ENCODE data around the gene SLC5A2. TPM values are rescaled to one million over a fixed set of nuclear protein-coding genes. Genes with fewer than 3 reads are reported as not detected.
A peak's percentile ranks its signal among the peaks of the same experiment; 100 is the strongest.

SLC5A2 gene
- total and polyA plus RNA-seq, 2 of the 13 experiments (the other 11 are each of a cell fraction or from before 2014, with no cell fraction given), result 0.24 to 0.97 TPM

DNA sequence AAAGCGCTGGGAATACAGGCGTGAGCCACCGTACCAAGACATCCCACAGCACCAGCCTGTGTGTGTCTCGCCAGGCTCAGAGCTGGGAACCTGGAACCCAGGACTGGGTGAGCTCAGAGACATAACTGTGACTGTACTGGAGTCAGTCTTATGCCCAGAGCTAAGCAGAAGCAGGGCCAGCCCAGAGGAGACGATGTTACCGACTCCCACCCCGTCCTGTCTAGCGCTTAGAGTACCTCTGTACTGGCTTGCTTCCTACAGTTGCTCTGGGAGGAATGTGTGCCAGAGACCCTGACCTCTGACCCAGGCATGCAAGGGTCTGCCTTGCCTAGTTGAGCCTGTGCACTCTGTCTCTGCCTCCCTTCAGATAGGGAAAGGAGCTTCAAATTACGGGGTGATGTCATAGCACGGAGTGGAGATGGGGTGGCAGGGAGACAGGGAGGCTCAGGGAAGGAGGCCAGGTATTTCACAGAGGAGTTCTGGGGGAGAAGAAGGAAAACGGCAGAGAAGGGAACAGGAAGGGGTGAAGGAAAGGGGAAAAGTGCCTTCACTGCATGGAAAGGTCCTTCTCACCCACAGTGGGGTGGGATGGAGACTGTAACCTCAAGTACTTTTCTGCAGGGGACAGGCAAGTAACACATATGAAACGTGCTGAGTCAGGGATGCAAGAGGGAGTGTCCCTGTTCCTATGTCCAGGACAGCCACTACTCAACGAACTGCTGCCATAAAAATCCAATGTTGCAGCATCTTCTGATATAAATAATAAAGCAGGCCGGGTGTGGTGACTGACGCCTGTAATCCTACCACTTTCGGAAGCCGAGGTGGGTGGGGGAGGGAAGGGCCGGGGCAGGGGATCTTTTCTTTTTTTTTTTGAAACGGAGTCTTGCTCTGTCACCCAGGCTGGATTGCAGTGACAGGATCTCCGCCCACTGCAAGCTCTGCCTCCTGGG, 29.4 kb upstream of the SLC5A2 start:
- Histone ChIP-seq H3K4me3 (replicated peaks in 1 of 3; ENCODE audit: insufficient read depth in 1 of 3, low read depth in 2 of 3, low read length in 3 of 3) (peak overlapping the region in 1 of 3 experiments; percentile 45; a peak in 2 of 6 replicates), H3K4me2 (ENCODE audit: low read depth, low read length) (peak overlapping the region; percentile 80), H3K4me1 (ENCODE audit: insufficient read depth, low read length) (peaks cover 63% of the 10 kb centered on the region), H3K9me3 (ENCODE audit: low read length) (no peaks in the 10 kb centered on the region), H3K27ac (ENCODE audit: extremely low read length, insufficient read depth, low read length) (peak overlapping the region; percentile 50), H3K36me3 (replicated peaks in 1 of 2; ENCODE audit: control insufficient read depth in 1 of 2, insufficient read depth in 2 of 2, low read length in 2 of 2) (peaks cover 0 to 2% of the 10 kb centered on the region in 2 experiments; a peak in 1 of 5 replicates), H3K9ac (ENCODE audit: insufficient read depth, low read depth, low read length) (peak overlapping the region; percentile 9; the same call in 1 of the 2 replicates), H3K27me3 (ENCODE audit: control insufficient read depth in 1 of 2, insufficient read depth in 2 of 2, low read length in 2 of 2) (no peaks in the 10 kb centered on the region; a peak in 1 of 5 replicates), H2AFZ (ENCODE audit: low read length) (no peak overlapping the region), H3K79me2 (ENCODE audit: insufficient read depth, low read length) (peaks cover 25% of the 10 kb centered on the region), H4K20me1 (ENCODE audit: insufficient read depth, low read length) (peaks cover 34% of the 10 kb centered on the region)
- ChIA-PET POLR2A (interaction anchor here (0.5 to 1.8 kb wide), 15 partner anchors 14 to 457 kb away, joined by 3 to 7 read pairs (median 4); partner anchors contain the start of genes FUS, KAT8, RUSF1 and TGFB1I1), CTCF (ENCODE audit: low intra/inter-chr PET ratio, low total read pairs) (no interaction called here)
- WGBS (ENCODE audit: low lambda C conversion rate), result 21% methylated on average over 19 of the region's 20 CpGs
- ATAC-seq (peak; percentile 52), FAIRE-seq (peak; percentile 67), DNase-seq (ENCODE audit: low spot score) (peak; percentile 75)
- in situ Hi-C loops (cut with HindIII; ENCODE audit: extremely low pct_ligation_motif_present, low pct_unique_long_range_greater_than_20kb), result loop anchor here (10.0 kb wide), 1 partner anchor 421 kb away; the partner anchor contains the start of gene ZNF267
- BruUV-seq (replicated peaks), result no TSS peak
- intact Hi-C loops (cut with micrococcal nuclease; ENCODE audit: unreplicated experiment), result no loop called here
- no peak for TF ChIP-seq GLMP (CRISPR knock-in tag; IDR thresholded peaks at IDR 0.05; ENCODE audit: borderline replicate concordance)
- no peak for TF ChIP-seq REXO4 (CRISPR knock-in tag; IDR thresholded peaks at IDR 0.05; ENCODE audit: borderline replicate concordance)
- peak; percentile 70; the same call in 1 of the 2 replicates for TF ChIP-seq HDAC2 (CRISPR knock-in tag; IDR thresholded peaks at IDR 0.05)
- peak; percentile 95 for TF ChIP-seq NR2C2 (CRISPR knock-in tag; IDR thresholded peaks at IDR 0.05; ENCODE audit: borderline replicate concordance)
- peak; percentile 62; the same call in 1 of the 2 replicates for TF ChIP-seq KMT2A (CRISPR knock-in tag; IDR thresholded peaks at IDR 0.05)
- TF ChIP-seq SALL1 (CRISPR knock-in tag; IDR thresholded peaks at IDR 0.05), result peak; percentile 77
- no peak for TF ChIP-seq PHF8 (CRISPR knock-in tag; IDR thresholded peaks at IDR 0.05)
- no peak for TF ChIP-seq ZNF577 (CRISPR knock-in tag; IDR thresholded peaks at IDR 0.05; ENCODE audit: borderline replicate concordance, low read depth)
- TF ChIP-seq, protein P1, sequence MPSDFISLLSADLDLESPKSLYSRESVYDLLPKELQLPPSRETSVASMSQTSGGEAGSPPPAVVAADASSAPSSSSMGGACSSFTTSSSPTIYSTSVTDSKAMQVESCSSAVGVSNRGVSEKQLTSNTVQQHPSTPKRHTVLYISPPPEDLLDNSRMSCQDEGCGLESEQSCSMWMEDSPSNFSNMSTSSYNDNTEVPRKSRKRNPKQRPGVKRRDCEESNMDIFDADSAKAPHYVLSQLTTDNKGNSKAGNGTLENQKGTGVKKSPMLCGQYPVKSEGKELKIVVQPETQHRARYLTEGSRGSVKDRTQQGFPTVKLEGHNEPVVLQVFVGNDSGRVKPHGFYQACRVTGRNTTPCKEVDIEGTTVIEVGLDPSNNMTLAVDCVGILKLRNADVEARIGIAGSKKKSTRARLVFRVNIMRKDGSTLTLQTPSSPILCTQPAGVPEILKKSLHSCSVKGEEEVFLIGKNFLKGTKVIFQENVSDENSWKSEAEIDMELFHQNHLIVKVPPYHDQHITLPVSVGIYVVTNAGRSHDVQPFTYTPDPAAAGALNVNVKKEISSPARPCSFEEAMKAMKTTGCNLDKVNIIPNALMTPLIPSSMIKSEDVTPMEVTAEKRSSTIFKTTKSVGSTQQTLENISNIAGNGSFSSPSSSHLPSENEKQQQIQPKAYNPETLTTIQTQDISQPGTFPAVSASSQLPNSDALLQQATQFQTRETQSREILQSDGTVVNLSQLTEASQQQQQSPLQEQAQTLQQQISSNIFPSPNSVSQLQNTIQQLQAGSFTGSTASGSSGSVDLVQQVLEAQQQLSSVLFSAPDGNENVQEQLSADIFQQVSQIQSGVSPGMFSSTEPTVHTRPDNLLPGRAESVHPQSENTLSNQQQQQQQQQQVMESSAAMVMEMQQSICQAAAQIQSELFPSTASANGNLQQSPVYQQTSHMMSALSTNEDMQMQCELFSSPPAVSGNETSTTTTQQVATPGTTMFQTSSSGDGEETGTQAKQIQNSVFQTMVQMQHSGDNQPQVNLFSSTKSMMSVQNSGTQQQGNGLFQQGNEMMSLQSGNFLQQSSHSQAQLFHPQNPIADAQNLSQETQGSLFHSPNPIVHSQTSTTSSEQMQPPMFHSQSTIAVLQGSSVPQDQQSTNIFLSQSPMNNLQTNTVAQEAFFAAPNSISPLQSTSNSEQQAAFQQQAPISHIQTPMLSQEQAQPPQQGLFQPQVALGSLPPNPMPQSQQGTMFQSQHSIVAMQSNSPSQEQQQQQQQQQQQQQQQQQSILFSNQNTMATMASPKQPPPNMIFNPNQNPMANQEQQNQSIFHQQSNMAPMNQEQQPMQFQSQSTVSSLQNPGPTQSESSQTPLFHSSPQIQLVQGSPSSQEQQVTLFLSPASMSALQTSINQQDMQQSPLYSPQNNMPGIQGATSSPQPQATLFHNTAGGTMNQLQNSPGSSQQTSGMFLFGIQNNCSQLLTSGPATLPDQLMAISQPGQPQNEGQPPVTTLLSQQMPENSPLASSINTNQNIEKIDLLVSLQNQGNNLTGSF (CRISPR knock-in tag; IDR thresholded peaks at IDR 0.05), result no peak
- TF ChIP-seq THYN1 (CRISPR knock-in tag; IDR thresholded peaks at IDR 0.05; ENCODE audit: borderline replicate concordance, low read depth), result no peak
- TF ChIP-seq, protein P2, sequence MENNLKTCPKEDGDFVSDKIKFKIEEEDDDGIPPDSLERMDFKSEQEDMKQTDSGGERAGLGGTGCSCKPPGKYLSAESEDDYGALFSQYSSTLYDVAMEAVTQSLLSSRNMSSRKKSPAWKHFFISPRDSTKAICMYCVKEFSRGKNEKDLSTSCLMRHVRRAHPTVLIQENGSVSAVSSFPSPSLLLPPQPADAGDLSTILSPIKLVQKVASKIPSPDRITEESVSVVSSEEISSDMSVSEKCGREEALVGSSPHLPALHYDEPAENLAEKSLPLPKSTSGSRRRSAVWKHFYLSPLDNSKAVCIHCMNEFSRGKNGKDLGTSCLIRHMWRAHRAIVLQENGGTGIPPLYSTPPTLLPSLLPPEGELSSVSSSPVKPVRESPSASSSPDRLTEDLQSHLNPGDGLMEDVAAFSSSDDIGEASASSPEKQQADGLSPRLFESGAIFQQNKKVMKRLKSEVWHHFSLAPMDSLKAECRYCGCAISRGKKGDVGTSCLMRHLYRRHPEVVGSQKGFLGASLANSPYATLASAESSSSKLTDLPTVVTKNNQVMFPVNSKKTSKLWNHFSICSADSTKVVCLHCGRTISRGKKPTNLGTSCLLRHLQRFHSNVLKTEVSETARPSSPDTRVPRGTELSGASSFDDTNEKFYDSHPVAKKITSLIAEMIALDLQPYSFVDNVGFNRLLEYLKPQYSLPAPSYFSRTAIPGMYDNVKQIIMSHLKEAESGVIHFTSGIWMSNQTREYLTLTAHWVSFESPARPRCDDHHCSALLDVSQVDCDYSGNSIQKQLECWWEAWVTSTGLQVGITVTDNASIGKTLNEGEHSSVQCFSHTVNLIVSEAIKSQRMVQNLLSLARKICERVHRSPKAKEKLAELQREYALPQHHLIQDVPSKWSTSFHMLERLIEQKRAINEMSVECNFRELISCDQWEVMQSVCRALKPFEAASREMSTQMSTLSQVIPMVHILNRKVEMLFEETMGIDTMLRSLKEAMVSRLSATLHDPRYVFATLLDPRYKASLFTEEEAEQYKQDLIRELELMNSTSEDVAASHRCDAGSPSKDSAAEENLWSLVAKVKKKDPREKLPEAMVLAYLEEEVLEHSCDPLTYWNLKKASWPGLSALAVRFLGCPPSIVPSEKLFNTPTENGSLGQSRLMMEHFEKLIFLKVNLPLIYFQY (CRISPR knock-in tag; IDR thresholded peaks at IDR 0.05; ENCODE audit: borderline replicate concordance), result no peak
